Breast epithelium (tissue), 3 donors: ENCODE measurements around the gene ADARB1.

ENCODE experiments used
- CTCF ChIP-seq, 3 donors: fragments of 450-650 bp; IDR thresholded peaks; one replicate each; pipeline ENCODE4 v1.5.1; 2016 to 2017; ENCODE audit warnings: antibody characterized with exemption in 3 of 3, mild to moderate bottlenecking in 3 of 3, moderate library complexity in 3 of 3
- POLR2A ChIP-seq: fragments of 450-650 bp; IDR thresholded peaks from one replicate; pipeline ENCODE4 v1.6.1; 2016; ENCODE audit warnings: antibody characterized with exemption, mild to moderate bottlenecking, moderate library complexity
- POLR2AphosphoS5 ChIP-seq, 3 donors: sonication (generic); formaldehyde crosslinking; IDR thresholded peaks; one replicate each; pipeline ENCODE4 v1.6.1; 2017; ENCODE audit warnings: antibody characterized with exemption in 3 of 3

DNA sequence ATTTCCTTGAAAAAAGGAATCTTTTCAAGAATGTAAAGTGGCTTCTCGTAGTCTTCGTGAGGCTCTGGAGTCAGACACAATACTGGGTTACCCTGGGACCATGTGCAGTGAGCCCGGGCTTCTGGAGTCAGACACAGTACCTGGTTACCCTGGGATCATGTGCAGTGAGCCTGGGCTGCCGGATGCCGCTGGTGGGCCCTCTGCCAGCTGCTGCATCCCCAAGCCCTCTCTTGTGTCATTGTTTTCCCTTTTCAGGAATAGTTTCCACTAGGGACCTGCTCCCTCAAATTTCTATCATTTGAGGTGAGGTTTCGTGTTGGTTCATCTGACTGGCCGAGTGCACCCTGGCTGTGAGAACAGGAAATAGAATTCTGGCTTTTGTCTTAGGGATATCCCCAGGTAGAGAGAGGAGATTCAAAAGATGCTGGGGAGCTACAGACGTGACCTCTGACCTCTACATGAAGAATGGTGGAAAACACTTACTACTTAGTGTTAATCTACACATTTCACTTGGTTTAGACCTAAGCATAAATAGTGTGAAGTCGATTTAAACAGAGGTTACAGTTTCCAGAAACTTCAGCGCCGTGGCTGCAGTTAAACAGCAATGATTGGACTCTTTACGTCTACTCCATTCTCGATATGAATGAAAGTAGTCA lies 10.6 kb downstream of the ADARB1 start:
- TF ChIP-seq CTCF (IDR thresholded peaks at IDR 0.05) (no peak), POLR2AphosphoS5 (IDR thresholded peaks at IDR 0.05) (no peak), POLR2A (no peak)
